HFF-Myc (cell line): Measurements from ENCODE around the gene PRMT7.

Source experiments
- DNase-seq: peaks from one replicate; pipeline ENCODE4 v3.0.0-alpha.2; 2011; ENCODE audit warnings: low read depth; ENCODE audit errors: extremely low read depth
- H3K4me3 ChIP-seq: replicated peaks from 2 replicates; pipeline ENCODE4 v1.5.1; 2011; ENCODE audit warnings: low read depth, mild to moderate bottlenecking, control low read depth, low read length
- CTCF ChIP-seq: IDR thresholded peaks from 2 replicates; pipeline ENCODE4 v1.5.1; 2012; ENCODE audit warnings: mild to moderate bottlenecking, low read depth, low read length, control low read depth; ENCODE audit errors: missing control alignments

The PRMT7 gene

DNA sequence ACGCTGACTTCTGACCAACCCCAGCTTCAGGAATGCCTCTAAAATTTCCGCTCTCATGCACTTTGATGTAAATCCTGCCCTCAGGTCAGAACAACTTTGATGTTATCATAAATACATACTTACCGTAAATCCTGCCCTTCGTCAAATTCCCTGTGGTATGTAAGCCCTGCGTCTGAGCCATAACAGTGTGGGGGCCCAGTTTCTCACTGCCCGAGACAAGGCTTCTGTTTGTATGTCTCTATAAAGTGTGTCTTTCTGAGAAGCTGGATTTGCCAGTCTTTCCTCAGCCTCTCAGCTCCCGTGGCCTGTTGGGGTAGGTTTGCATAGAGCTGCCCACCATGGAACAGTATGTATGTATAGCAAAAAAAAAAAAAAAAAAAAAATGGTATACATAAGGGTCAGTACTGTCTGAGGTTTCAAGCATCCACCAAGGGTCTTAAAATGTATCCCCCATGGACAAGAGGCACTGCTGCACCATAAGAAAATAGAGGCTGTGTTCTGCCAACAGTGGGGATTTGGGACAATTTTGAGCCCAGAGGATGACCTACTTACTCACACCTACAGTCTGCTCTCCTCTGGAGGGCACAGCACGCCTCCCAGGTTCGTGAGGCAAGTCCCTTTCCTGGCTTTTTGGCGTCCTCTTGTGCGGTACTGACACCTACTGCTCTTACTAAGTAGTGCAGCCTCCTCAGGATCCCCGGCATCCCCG lies 17.5 kb downstream of the PRMT7 start:
- DNase-seq, result peak; percentile 63
- TF ChIP-seq CTCF, result peak; percentile 86

DNA sequence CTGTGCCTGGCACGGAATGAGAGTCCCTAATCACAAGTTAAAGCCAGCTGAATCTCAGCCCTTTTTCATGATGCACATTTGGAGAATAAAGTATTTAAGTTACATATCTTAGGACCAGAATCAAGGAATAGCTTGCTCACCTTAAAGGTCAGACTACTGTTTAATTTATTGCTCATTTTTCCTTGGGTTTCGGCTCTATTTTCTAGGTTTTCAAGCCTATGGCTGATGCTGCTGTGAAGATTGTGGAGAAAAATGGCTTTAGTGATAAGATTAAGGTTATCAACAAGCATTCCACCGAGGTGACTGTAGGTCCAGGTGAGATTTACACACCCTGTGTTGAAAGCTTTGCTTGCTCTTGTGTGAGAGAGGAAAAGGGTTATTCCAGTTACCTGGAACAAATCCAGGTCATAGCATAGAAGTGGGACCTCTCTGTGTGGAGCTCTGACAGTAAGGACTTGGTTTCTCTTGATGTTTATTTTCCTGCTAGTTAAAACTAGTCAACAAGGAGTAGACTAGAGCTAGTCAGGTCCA lies 18.1 kb downstream of the PRMT7 start:
- no peak for DNase-seq
- H3K4me3 ChIP-seq, result no peak overlapping the region
- no peak for TF ChIP-seq CTCF

More for the DNA sequence above, 17.5 kb downstream of the PRMT7 start:
- H3K4me3 ChIP-seq, result no peak overlapping the region

GRCh38 chr16:68331879-68332410 lies 21.1 kb downstream of the PRMT7 start:
- no peak overlapping the region for H3K4me3 ChIP-seq
- no peak for TF ChIP-seq CTCF
- DNase-seq, result no peak

GRCh38 chr16:68332411-68333121 lies 21.7 kb downstream of the PRMT7 start:
- no peak for TF ChIP-seq CTCF
- H3K4me3 ChIP-seq, result no peak overlapping the region
- no peak for DNase-seq

DNA sequence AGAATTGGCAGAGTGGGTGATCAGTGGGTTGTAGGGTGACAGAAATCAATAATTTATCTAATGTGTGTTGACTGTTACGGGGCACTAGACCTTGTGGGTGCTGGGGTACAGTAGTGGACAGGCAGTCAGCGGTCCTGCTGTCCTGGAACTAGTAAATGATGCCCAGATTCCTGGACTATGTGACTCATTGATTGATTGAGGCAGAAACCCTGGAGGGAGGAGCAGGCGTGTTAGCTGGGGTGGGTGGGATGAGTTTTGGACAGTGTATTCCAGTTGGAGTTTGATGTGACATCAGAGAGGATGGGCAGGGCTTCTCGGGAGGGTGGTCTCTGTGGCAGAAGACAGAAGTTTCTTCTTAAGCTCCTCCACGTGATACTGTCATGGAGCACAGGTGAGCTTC lies 24.4 kb downstream of the PRMT7 start:
- no peak overlapping the region for H3K4me3 ChIP-seq
- DNase-seq, result no peak
- no peak for TF ChIP-seq CTCF

- no peak for DNase-seq
These were observed 27.7 kb downstream of the PRMT7 start for GRCh38 chr16:68338326-68339119.

More at GRCh38 chr16:68338326-68339119, 27.7 kb downstream of the PRMT7 start:
- no peak for TF ChIP-seq CTCF
- H3K4me3 ChIP-seq, result no peak overlapping the region
